ENCODE measurements around the gene SP3. TPM values are rescaled to one million over a fixed set of nuclear protein-coding genes. Genes with fewer than 3 reads are reported as not detected.
A peak's percentile ranks its signal among the peaks of the same experiment; 100 is the strongest.

Gene SP3
- total RNA-seq, 1 experiment from 2014 or later, result 80.2 TPM

DNA sequence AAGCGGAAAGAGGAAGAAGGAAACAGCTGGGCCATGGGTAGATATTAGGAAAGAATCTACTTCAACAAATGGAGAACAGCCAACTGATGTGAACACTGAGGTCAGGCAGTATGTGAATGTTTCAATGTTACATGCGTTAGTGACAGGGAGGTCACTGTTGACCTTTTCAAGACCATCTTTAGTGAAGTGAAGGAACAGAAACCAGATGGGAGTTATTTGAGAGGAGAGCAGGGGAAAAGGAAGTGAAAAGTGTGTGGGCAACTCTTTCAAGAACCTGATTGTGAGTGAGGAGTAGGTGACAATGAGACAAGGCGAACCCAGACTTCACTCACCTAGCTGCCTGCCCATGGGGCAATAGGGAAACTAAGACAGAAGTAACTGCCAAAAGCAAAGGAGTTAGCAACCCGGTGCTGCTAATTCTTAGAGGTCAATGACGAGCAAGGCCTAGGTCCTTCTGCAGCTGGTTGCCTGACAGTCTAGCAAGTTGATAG lies 67.0 kb downstream of the SP3 start:
- CTCF ChIA-PET, result no interaction called here
- POLR2A ChIA-PET, result interaction anchor here (0.6 kb wide), 1 partner anchor 35 kb away, joined by 4 read pairs; no protein-coding TSS in a partner anchor
- DNase-seq (ENCODE audit: low read depth, low spot score) (no peak), ATAC-seq (0 out of 2 replicates have a peak, but pooled peaks have one; percentile 20)
- H3K4me3 ChIP-seq (ENCODE audit: low read depth in 2 of 2, low read length in 2 of 2), result no peak overlapping the region
- H3K27me3 ChIP-seq (ENCODE audit: control insufficient read depth, insufficient read depth, low read length), result no peaks in the 10 kb centered on the region
- in situ Hi-C loops (cut with HindIII; ENCODE audit: low pct_unique_long_range_greater_than_20kb, low sequenced_read_pairs) (no loop called here), intact Hi-C loops (cut with micrococcal nuclease; ENCODE audit: unreplicated experiment) (no loop called here)
- no TSS peak for BruUV-seq (replicated peaks)
- H3K27ac ChIP-seq (ENCODE audit: low read length), result no peak overlapping the region
- H3K4me1 ChIP-seq (ENCODE audit: control insufficient read depth, insufficient read depth, low read length), result no peaks in the 10 kb centered on the region
- TF ChIP-seq SIN3A (IDR thresholded peaks at IDR 0.05; ENCODE audit: borderline replicate concordance, insufficient read depth, low read depth, low read length) (no peak), POLR2AphosphoS5 (IDR thresholded peaks at IDR 0.05; ENCODE audit: low read depth, low read length) (peak; percentile 32; the same call in 1 of the 2 replicates)
- no peaks in the 10 kb centered on the region for H3K9me3 ChIP-seq (ENCODE audit: control insufficient read depth, insufficient read depth, low read depth, low read length)
- H3K36me3 ChIP-seq (ENCODE audit: control insufficient read depth, insufficient read depth, low read length), result no peaks in the 10 kb centered on the region

DNA sequence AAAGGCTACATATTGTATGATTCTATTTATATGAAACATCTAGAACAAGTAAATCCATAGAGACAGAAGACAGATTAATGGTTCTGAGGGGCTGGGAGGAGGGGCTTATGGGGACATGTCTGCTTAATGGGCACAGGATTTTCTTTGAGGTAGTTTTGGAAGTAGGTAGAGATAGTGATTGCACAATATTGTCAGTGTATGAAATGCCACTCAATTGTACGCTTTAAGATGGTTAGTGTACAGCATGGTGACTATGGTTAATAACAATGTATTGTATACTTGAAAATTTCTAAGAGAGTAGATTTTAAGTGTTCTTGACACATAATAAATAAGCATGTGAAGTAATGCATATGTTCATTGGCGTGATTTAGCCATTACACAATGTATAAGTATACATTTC lies 68.4 kb downstream of the SP3 start:
- ChIA-PET POLR2A (no interaction called here), CTCF (no interaction called here)
- H3K9me3 ChIP-seq (ENCODE audit: control insufficient read depth, insufficient read depth, low read depth, low read length), result no peaks in the 10 kb centered on the region
- no peak overlapping the region for H3K27ac ChIP-seq (ENCODE audit: low read length)
- no peaks in the 10 kb centered on the region for H3K36me3 ChIP-seq (ENCODE audit: control insufficient read depth, insufficient read depth, low read length)
- TF ChIP-seq POLR2AphosphoS5 (IDR thresholded peaks at IDR 0.05; ENCODE audit: low read depth, low read length) (no peak), TCF7L2 (IDR thresholded peaks at IDR 0.05; ENCODE audit: low read depth, low read length) (no peak), SIN3A (IDR thresholded peaks at IDR 0.05; ENCODE audit: borderline replicate concordance, insufficient read depth, low read depth, low read length) (no peak)
- TF ChIP-seq, protein P1, sequence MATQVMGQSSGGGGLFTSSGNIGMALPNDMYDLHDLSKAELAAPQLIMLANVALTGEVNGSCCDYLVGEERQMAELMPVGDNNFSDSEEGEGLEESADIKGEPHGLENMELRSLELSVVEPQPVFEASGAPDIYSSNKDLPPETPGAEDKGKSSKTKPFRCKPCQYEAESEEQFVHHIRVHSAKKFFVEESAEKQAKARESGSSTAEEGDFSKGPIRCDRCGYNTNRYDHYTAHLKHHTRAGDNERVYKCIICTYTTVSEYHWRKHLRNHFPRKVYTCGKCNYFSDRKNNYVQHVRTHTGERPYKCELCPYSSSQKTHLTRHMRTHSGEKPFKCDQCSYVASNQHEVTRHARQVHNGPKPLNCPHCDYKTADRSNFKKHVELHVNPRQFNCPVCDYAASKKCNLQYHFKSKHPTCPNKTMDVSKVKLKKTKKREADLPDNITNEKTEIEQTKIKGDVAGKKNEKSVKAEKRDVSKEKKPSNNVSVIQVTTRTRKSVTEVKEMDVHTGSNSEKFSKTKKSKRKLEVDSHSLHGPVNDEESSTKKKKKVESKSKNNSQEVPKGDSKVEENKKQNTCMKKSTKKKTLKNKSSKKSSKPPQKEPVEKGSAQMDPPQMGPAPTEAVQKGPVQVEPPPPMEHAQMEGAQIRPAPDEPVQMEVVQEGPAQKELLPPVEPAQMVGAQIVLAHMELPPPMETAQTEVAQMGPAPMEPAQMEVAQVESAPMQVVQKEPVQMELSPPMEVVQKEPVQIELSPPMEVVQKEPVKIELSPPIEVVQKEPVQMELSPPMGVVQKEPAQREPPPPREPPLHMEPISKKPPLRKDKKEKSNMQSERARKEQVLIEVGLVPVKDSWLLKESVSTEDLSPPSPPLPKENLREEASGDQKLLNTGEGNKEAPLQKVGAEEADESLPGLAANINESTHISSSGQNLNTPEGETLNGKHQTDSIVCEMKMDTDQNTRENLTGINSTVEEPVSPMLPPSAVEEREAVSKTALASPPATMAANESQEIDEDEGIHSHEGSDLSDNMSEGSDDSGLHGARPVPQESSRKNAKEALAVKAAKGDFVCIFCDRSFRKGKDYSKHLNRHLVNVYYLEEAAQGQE (IDR thresholded peaks at IDR 0.05; ENCODE audit: insufficient read depth in 1 of 2, low read depth in 2 of 2, low read length in 1 of 2), result no peak
- intact Hi-C loops (cut with micrococcal nuclease; ENCODE audit: unreplicated experiment) (no loop called here), in situ Hi-C loops (cut with HindIII; ENCODE audit: low pct_unique_long_range_greater_than_20kb, low sequenced_read_pairs) (no loop called here)
- H3K27me3 ChIP-seq (ENCODE audit: control insufficient read depth, insufficient read depth, low read length), result no peaks in the 10 kb centered on the region
- DNase-seq (ENCODE audit: low read depth, low spot score) (no peak), ATAC-seq (no peak)
- H3K4me1 ChIP-seq (ENCODE audit: control insufficient read depth, insufficient read depth, low read length), result no peaks in the 10 kb centered on the region
- H3K4me3 ChIP-seq (ENCODE audit: low read depth in 2 of 2, low read length in 2 of 2), result no peak overlapping the region
- BruUV-seq (replicated peaks), result no TSS peak

DNA sequence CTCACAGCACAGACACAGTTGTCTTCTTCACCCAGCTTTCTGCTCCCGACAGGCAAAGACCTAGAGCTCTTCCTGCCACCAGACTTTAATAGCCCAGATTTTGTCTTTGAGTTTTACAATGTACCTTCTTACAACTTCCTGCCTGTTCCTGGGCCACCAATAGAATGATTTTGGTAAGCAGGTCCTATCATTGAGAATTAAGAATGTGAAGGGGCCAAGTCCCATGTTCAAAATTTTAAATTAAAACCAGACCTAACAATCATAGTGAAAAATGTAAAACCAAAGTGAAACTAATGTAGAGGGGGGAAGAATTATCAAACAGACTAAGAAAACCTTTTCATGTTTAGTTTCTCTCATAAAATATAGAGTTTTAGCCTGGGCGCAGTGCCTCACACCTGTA lies 72.8 kb downstream of the SP3 start:
- ATAC-seq, result no peak
- intact Hi-C loops (cut with micrococcal nuclease; ENCODE audit: unreplicated experiment) (no loop called here), in situ Hi-C loops (cut with HindIII; ENCODE audit: low pct_unique_long_range_greater_than_20kb, low sequenced_read_pairs) (no loop called here)
- no peak overlapping the region for H3K4me3 ChIP-seq (ENCODE audit: low read depth in 2 of 2, low read length in 2 of 2)
- H3K9me3 ChIP-seq (ENCODE audit: control insufficient read depth, insufficient read depth, low read depth, low read length), result no peaks in the 10 kb centered on the region
- H3K27ac ChIP-seq (ENCODE audit: low read length), result no peak overlapping the region
- POLR2A ChIA-PET, result no interaction called here
- no TSS peak for BruUV-seq (replicated peaks)
- H3K27me3 ChIP-seq (ENCODE audit: control insufficient read depth, insufficient read depth, low read length), result no peaks in the 10 kb centered on the region
- no peak for DNase-seq (ENCODE audit: low read depth, low spot score)
- CTCF ChIA-PET, result no interaction called here
- no peaks in the 10 kb centered on the region for H3K36me3 ChIP-seq (ENCODE audit: control insufficient read depth, insufficient read depth, low read length)
- TF ChIP-seq, protein P1 (IDR thresholded peaks at IDR 0.05; ENCODE audit: insufficient read depth in 1 of 2, low read depth in 2 of 2, low read length in 1 of 2), result no peak
- TF ChIP-seq TCF7L2 (IDR thresholded peaks at IDR 0.05; ENCODE audit: low read depth, low read length), result no peak
- TF ChIP-seq POLR2AphosphoS5 (IDR thresholded peaks at IDR 0.05; ENCODE audit: low read depth, low read length), result no peak
- TF ChIP-seq, protein P2, sequence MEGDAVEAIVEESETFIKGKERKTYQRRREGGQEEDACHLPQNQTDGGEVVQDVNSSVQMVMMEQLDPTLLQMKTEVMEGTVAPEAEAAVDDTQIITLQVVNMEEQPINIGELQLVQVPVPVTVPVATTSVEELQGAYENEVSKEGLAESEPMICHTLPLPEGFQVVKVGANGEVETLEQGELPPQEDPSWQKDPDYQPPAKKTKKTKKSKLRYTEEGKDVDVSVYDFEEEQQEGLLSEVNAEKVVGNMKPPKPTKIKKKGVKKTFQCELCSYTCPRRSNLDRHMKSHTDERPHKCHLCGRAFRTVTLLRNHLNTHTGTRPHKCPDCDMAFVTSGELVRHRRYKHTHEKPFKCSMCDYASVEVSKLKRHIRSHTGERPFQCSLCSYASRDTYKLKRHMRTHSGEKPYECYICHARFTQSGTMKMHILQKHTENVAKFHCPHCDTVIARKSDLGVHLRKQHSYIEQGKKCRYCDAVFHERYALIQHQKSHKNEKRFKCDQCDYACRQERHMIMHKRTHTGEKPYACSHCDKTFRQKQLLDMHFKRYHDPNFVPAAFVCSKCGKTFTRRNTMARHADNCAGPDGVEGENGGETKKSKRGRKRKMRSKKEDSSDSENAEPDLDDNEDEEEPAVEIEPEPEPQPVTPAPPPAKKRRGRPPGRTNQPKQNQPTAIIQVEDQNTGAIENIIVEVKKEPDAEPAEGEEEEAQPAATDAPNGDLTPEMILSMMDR (IDR thresholded peaks at IDR 0.05), result no peak
- TF ChIP-seq SIN3A (IDR thresholded peaks at IDR 0.05; ENCODE audit: borderline replicate concordance, insufficient read depth, low read depth, low read length), result no peak
- no peaks in the 10 kb centered on the region for H3K4me1 ChIP-seq (ENCODE audit: control insufficient read depth, insufficient read depth, low read length)

Data from Panc1 (cell line).